Keratinocyte (primary cell): ENCODE measurements around the gene KRT7.

Experiments
- EZH2 ChIP-seq: IDR thresholded peaks from one replicate; pipeline ENCODE4 v1.6.1; 2012; ENCODE audit warnings: inconsistent platforms, mild to moderate bottlenecking, low read length, moderate library complexity
- TF ChIP-seq, protein P1 (sequence below), 3 experiments: IDR thresholded peaks in 1 of 3; conservative IDR thresholded peaks in 1 of 3; optimal IDR thresholded peaks in 1 of 3; 2 replicates in 2 of 3; 3 replicates in 1 of 3; pipeline versions ENCODE3 to v1.5.1; 2011; ENCODE audit warnings: low read length in 3 of 3, mild to moderate bottlenecking in 3 of 3, moderate library complexity in 2 of 3, control low read depth in 1 of 3, inconsistent platforms in 1 of 3; ENCODE audit not compliant: insufficient read depth in 2 of 3; ENCODE audit errors: extremely low read depth in 1 of 3

DNA sequence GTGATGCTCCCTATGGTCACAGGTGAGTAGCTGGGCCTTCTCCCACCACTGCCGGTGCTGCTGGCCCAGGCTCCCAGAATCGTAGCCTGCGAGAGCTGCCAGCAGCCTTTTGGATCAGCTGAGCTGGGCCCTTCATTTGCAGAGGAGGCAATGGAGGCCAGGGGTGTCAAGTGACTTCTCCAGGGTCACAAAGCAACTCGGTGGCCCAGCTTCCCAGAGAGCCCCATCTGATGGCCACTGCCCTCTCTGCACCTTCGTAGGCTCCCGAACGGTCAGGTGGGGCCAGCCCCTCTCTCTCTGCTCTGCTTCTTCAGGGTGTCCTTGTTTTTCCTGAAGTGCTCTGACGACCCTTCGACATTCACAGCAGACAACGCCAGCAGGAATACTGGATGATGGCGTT is 45.8 kb upstream of the KRT7 start:
- TF ChIP-seq, protein P1, sequence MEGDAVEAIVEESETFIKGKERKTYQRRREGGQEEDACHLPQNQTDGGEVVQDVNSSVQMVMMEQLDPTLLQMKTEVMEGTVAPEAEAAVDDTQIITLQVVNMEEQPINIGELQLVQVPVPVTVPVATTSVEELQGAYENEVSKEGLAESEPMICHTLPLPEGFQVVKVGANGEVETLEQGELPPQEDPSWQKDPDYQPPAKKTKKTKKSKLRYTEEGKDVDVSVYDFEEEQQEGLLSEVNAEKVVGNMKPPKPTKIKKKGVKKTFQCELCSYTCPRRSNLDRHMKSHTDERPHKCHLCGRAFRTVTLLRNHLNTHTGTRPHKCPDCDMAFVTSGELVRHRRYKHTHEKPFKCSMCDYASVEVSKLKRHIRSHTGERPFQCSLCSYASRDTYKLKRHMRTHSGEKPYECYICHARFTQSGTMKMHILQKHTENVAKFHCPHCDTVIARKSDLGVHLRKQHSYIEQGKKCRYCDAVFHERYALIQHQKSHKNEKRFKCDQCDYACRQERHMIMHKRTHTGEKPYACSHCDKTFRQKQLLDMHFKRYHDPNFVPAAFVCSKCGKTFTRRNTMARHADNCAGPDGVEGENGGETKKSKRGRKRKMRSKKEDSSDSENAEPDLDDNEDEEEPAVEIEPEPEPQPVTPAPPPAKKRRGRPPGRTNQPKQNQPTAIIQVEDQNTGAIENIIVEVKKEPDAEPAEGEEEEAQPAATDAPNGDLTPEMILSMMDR (optimal IDR thresholded peaks at IDR 0.05 in 1 of 3, IDR thresholded peaks at IDR 0.05 in 1 of 3, conservative IDR thresholded peaks at IDR 0.05 in 1 of 3; ENCODE audit: extremely low read depth in 1 of 3, insufficient read depth in 2 of 3, low read length in 3 of 3): no peak
- no peak for TF ChIP-seq EZH2
